ENCODE measurements around the gene PRKACB.
A peak's percentile ranks its signal among the peaks of the same experiment; 100 is the strongest.

PRKACB gene

GRCh38 chr1:84164161-84164560 lies 20.1 kb downstream of the PRKACB start:
- in situ Hi-C loops (cut with HindIII; ENCODE audit: low sequenced_read_pairs): no loop called here
- TF ChIP-seq CTCF (IDR thresholded peaks at IDR 0.05; ENCODE audit: low read depth, low read length): no peak
- DNase-seq (ENCODE audit: low read depth, low spot score): no peak
- peak overlapping the region; percentile 21 for H3K4me3 ChIP-seq (ENCODE audit: low read depth, low read length)

- peak overlapping the region; percentile 21 for H3K4me3 ChIP-seq (ENCODE audit: low read depth, low read length)
- DNase-seq (ENCODE audit: low read depth, low spot score): peak; percentile 36
- in situ Hi-C loops (cut with HindIII; ENCODE audit: low sequenced_read_pairs): no loop called here
- no peak for TF ChIP-seq CTCF (IDR thresholded peaks at IDR 0.05; ENCODE audit: low read depth, low read length)
These were observed 20.5 kb downstream of the PRKACB start for GRCh38 chr1:84164567-84165021.

GRCh38 chr1:84165601-84166000 lies 21.5 kb downstream of the PRKACB start:
- no peak for TF ChIP-seq CTCF (IDR thresholded peaks at IDR 0.05; ENCODE audit: low read depth, low read length)
- in situ Hi-C loops (cut with HindIII; ENCODE audit: low sequenced_read_pairs): no loop called here
- no peak overlapping the region for H3K4me3 ChIP-seq (ENCODE audit: low read depth, low read length)
- no peak for DNase-seq (ENCODE audit: low read depth, low spot score)

GRCh38 chr1:84166797-84167196 lies 22.7 kb downstream of the PRKACB start:
- DNase-seq (ENCODE audit: low read depth, low spot score): no peak
- in situ Hi-C loops (cut with HindIII; ENCODE audit: low sequenced_read_pairs): no loop called here
- H3K4me3 ChIP-seq (ENCODE audit: low read depth, low read length): no peak overlapping the region
- TF ChIP-seq CTCF (IDR thresholded peaks at IDR 0.05; ENCODE audit: low read depth, low read length): no peak

GRCh38 chr1:84168783-84169182 lies 24.7 kb downstream of the PRKACB start:
- in situ Hi-C loops (cut with HindIII; ENCODE audit: low sequenced_read_pairs): no loop called here
- no peak overlapping the region for H3K4me3 ChIP-seq (ENCODE audit: low read depth, low read length)
- no peak for DNase-seq (ENCODE audit: low read depth, low spot score)
- TF ChIP-seq CTCF (IDR thresholded peaks at IDR 0.05; ENCODE audit: low read depth, low read length): no peak

- TF ChIP-seq CTCF (IDR thresholded peaks at IDR 0.05; ENCODE audit: low read depth, low read length): no peak
- in situ Hi-C loops (cut with HindIII; ENCODE audit: low sequenced_read_pairs): no loop called here
- no peak overlapping the region for H3K4me3 ChIP-seq (ENCODE audit: low read depth, low read length)
- DNase-seq (ENCODE audit: low read depth, low spot score): no peak
These were observed 26.1 kb downstream of the PRKACB start for GRCh38 chr1:84170171-84170570.

- DNase-seq (ENCODE audit: low read depth, low spot score): no peak
- in situ Hi-C loops (cut with HindIII; ENCODE audit: low sequenced_read_pairs): no loop called here
- H3K4me3 ChIP-seq (ENCODE audit: low read depth, low read length): no peak overlapping the region
- TF ChIP-seq CTCF (IDR thresholded peaks at IDR 0.05; ENCODE audit: low read depth, low read length): no peak
These were observed 27.4 kb downstream of the PRKACB start for GRCh38 chr1:84171481-84171880.
